Activated naive CD8-positive, alpha-beta T cell (primary cell): Measurements from ENCODE around the gene TDG.

Experiments
- H3K27ac Mint-ChIP-seq: one replicate; pipeline ENCODE4 v1.8.0; 2021; ENCODE audit warnings: mixed read lengths
- H3K27me3 Mint-ChIP-seq: one replicate; pipeline ENCODE4 v1.8.0; 2021; ENCODE audit warnings: mixed read lengths
- H3K36me3 Mint-ChIP-seq: one replicate; pipeline ENCODE4 v1.8.0; 2021; ENCODE audit warnings: mixed read lengths
- H3K4me1 Mint-ChIP-seq: one replicate; pipeline ENCODE4 v1.8.0; 2021; ENCODE audit warnings: low read depth, mixed read lengths
- H3K4me3 Mint-ChIP-seq: one replicate; pipeline ENCODE4 v1.8.0; 2021; ENCODE audit warnings: mild to moderate bottlenecking, mixed read lengths
- H3K9me3 Mint-ChIP-seq: one replicate; pipeline ENCODE4 v1.8.0; 2021; ENCODE audit warnings: low read depth, mixed read lengths

Gene TDG

DNA sequence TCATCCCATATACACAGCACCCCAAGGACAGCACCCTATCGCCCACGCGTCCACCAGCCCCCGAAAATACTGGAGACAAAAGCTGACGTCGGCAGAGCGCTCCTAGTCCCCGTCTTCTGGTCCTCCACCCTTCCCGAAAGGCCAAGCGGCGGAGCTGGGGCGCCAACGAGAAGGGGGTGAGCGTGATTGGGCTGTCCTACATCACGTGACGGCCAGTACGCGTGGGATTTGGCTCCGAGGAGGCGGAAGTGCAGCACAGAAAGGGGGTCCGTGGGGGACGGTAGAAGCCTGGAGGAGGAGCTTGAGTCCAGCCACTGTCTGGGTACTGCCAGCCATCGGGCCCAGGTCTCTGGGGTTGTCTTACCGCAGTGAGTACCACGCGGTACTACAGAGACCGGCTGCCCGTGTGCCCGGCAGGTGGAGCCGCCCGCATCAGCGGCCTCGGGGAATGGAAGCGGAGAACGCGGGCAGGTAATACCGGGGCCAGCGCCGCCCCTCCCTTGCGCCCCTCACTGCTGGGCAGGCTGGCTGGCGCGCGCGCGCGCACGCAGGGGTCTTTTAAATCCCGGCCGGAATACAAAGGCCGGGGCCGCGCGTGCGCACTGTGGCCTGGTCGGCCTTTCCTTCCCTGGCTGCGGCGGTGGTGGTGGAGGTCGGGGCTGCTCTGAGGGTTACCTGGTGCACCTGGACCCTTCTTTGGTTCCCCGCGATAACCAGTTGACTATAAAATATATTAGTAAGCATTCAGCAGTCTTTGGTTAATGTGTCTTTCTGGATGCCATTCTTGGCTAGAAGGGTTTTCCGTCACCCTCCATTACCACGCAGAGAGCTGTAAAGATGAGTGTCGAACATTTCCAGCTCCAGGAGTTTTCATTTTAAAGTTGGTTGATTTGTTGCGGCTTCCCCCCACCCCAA is at the start of gene TDG:
TSS of gene TDG (plus strand) at position 283 of the 915 bp plus-strand sequence. CDS start at position 449, 166 bp downstream.
- peak within 1 kb of the TSS; percentile 98 for H3K27ac Mint-ChIP-seq
- H3K4me1 Mint-ChIP-seq: peaks cover 54% of the 10 kb centered on the region
- no peaks in the 10 kb centered on the region for H3K27me3 Mint-ChIP-seq
- no peaks in the 10 kb centered on the region for H3K9me3 Mint-ChIP-seq
- peaks cover 13% of the 10 kb centered on the region for H3K36me3 Mint-ChIP-seq
- H3K4me3 Mint-ChIP-seq: peak within 1 kb of the TSS; percentile 98

DNA sequence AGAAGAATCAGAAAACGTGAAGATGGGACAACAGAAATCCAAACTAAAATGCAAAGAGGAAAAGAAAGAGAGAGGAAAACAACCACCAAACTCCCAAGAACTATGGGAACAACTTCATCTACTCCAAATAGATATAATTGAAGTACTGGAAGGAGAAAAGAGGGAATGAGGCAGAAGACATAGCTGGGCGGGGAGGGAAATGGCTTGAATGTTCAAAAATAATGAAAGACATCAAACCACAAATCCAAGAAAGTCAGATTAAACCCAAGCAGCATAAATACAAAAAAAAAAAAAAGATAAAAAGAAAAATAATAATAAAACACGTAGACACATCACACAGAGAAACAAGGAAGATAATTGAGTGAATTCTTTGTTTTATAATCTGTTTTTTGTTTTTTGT is 47.8 kb upstream of the TDG start:
- Mint-ChIP-seq H3K27me3 (no peaks in the 10 kb centered on the region), H3K4me1 (no peaks in the 10 kb centered on the region), H3K27ac (no peak overlapping the region), H3K4me3 (no peak overlapping the region), H3K9me3 (peaks cover 4% of the 10 kb centered on the region), H3K36me3 (peaks cover 6% of the 10 kb centered on the region)

GRCh38 chr12:103924761-103925641 is 40.7 kb upstream of the TDG start:
- peak overlapping the region; percentile 55 for H3K4me3 Mint-ChIP-seq
- H3K36me3 Mint-ChIP-seq: peaks cover 2% of the 10 kb centered on the region
- H3K4me1 Mint-ChIP-seq: peaks cover 30% of the 10 kb centered on the region
- peak overlapping the region; percentile 88 for H3K27ac Mint-ChIP-seq
- H3K27me3 Mint-ChIP-seq: no peaks in the 10 kb centered on the region
- no peaks in the 10 kb centered on the region for H3K9me3 Mint-ChIP-seq

DNA sequence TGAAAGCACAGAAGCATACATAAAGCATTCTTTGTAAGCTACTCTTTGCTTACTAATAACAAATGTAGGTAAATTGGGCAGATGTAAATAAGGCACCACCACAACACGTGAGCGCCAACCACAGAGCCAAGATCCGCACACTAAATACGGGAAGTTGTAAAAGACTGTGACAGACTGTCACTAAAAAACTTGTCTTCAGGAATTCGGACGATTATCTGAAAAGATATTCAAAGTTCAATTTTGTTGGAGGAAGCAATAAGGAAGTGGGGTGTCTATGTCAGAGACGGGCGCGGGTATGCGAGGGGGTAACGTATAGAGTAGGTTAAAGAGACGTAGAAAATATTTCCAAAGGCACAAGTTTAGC is 37.0 kb upstream of the TDG start:
- Mint-ChIP-seq H3K36me3 (peaks cover 19% of the 10 kb centered on the region), H3K9me3 (no peaks in the 10 kb centered on the region), H3K27me3 (no peaks in the 10 kb centered on the region), H3K4me3 (peak overlapping the region; percentile 98), H3K4me1 (peaks cover 53% of the 10 kb centered on the region), H3K27ac (peak overlapping the region; percentile 100)

GRCh38 chr12:103929046-103929783 is 36.5 kb upstream of the TDG start:
- Mint-ChIP-seq H3K9me3 (no peaks in the 10 kb centered on the region), H3K36me3 (peaks cover 21% of the 10 kb centered on the region), H3K27me3 (no peaks in the 10 kb centered on the region), H3K27ac (peak overlapping the region; percentile 100), H3K4me1 (peaks cover 59% of the 10 kb centered on the region), H3K4me3 (peak overlapping the region; percentile 98)

GRCh38 chr12:103929784-103930033 is 36.0 kb upstream of the TDG start:
- Mint-ChIP-seq H3K9me3 (no peaks in the 10 kb centered on the region), H3K4me3 (peak overlapping the region; percentile 98), H3K27ac (peak overlapping the region; percentile 100), H3K36me3 (peaks cover 23% of the 10 kb centered on the region), H3K27me3 (no peaks in the 10 kb centered on the region), H3K4me1 (peaks cover 61% of the 10 kb centered on the region)

- Mint-ChIP-seq H3K4me3 (peak within 1 kb of the TSS; percentile 98), H3K36me3 (peaks cover 23% of the 10 kb centered on the region), H3K9me3 (no peaks in the 10 kb centered on the region), H3K27me3 (no peaks in the 10 kb centered on the region), H3K27ac (peak within 1 kb of the TSS; percentile 100), H3K4me1 (peaks cover 61% of the 10 kb centered on the region)
Observed at GRCh38 chr12:103930034-103930786, 35.5 kb upstream of the TDG start, which contains the start of gene HSP90B1. HSP90B1 (plus strand) TSS chr12:103930410; CDS start chr12:103930516, 106 bp downstream.

GRCh38 chr12:103930787-103931735 is 34.6 kb upstream of the TDG start:
- Mint-ChIP-seq H3K4me1 (peaks cover 65% of the 10 kb centered on the region), H3K9me3 (no peaks in the 10 kb centered on the region)

DNA sequence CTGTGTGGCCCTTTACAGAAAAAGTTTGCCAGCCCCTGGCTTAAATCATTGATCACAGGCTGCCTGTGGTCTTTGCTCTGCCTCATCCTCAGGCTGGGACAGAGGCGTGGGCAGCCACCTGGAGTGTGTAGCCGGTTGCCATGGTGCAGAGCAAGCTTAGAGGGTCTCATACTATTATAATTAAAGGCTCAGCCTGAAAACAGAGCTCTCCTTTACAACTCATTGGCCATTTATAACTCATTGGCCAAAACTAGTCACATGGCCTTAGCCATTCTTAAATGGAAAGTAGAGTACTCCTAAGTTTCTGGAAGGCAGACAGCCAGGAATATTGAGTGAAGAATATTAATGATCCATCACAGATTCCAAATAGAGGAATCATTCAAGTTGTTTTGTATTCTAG is 32.4 kb upstream of the TDG start:
- peak overlapping the region; percentile 98 for H3K4me3 Mint-ChIP-seq
- H3K27ac Mint-ChIP-seq: peak overlapping the region; percentile 50
- peaks cover 25% of the 10 kb centered on the region for H3K36me3 Mint-ChIP-seq
- H3K27me3 Mint-ChIP-seq: no peaks in the 10 kb centered on the region
- H3K9me3 Mint-ChIP-seq: no peaks in the 10 kb centered on the region
- H3K4me1 Mint-ChIP-seq: peaks cover 68% of the 10 kb centered on the region

More at GRCh38 chr12:103930787-103931735, 34.6 kb upstream of the TDG start:
- peak overlapping the region; percentile 100 for H3K27ac Mint-ChIP-seq
- H3K4me3 Mint-ChIP-seq: peak overlapping the region; percentile 98
- no peaks in the 10 kb centered on the region for H3K27me3 Mint-ChIP-seq
- H3K36me3 Mint-ChIP-seq: peaks cover 24% of the 10 kb centered on the region

DNA sequence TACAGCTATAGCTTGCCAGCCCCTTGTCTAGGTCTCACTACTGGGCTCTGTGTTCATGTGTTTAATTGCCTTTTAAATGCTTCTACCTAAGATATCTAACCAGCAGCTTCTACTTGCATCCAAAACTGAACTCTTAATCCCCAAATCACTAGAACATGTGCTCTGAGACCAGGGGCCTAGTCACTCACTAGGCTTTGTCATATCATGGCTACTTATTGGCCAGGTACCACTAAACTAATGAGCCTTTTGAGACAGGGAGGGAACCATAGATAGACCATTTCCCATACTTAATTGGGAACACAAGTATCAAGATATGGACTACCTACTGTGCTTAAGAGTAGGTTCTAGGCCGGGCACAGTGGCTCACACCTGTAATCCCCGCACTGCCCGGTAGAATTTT is 29.0 kb upstream of the TDG start:
- Mint-ChIP-seq H3K4me3 (peak overlapping the region; percentile 27), H3K36me3 (peaks cover 23% of the 10 kb centered on the region), H3K9me3 (no peaks in the 10 kb centered on the region), H3K27ac (peak overlapping the region; percentile 30), H3K27me3 (no peaks in the 10 kb centered on the region), H3K4me1 (peaks cover 69% of the 10 kb centered on the region)

DNA sequence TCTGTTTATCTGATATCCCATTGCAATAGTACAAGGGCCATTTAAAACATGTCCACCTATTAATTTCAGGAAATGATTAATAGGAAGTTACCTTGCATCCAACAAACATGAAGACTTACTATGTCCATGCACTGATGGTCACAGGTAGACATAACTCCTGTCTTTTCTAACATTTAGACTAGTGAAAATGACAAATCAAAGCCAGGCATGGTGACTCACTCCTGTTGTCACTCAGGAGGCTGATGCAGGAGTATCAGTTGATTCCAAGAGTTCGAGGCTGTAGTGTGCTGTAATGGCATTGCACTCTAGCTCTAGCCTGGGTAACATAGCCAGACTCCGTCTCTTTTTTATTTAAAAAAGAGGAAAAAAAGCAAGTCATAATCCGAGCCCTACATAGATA is 20.7 kb upstream of the TDG start:
- no peak overlapping the region for H3K4me3 Mint-ChIP-seq
- H3K27me3 Mint-ChIP-seq: no peaks in the 10 kb centered on the region
- H3K27ac Mint-ChIP-seq: peak overlapping the region; percentile 10
- peaks cover 40% of the 10 kb centered on the region for H3K4me1 Mint-ChIP-seq
- no peaks in the 10 kb centered on the region for H3K9me3 Mint-ChIP-seq
- peaks cover 15% of the 10 kb centered on the region for H3K36me3 Mint-ChIP-seq

GRCh38 chr12:103947871-103948555 is 17.7 kb upstream of the TDG start:
- H3K27me3 Mint-ChIP-seq: no peaks in the 10 kb centered on the region
- H3K36me3 Mint-ChIP-seq: peaks cover 8% of the 10 kb centered on the region
- peaks cover 38% of the 10 kb centered on the region for H3K4me1 Mint-ChIP-seq
- no peak overlapping the region for H3K4me3 Mint-ChIP-seq
- peak overlapping the region; percentile 75 for H3K27ac Mint-ChIP-seq
- H3K9me3 Mint-ChIP-seq: no peaks in the 10 kb centered on the region
